ENCODE measurements around the gene ATP8A2.

The ATP8A2 gene

DNA sequence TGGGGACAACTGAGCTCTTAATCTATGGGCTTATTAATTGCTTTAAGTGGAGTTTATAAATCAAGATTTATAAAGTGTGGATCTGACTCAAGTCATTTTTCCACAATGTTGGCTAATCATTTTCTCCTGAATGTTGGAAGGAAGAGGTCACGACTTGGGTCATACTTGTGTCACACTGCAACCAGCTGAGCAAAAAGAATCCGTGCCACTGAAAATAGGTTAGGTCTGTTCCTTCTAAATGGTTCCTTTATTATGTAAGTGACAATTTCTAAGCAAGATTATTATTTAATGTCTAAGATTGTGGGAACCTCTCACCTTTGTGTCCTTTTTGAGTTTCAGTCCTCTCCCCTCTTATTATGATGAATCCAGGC, 501.5 kb downstream of the ATP8A2 start:
- TF ChIP-seq, protein P1, sequence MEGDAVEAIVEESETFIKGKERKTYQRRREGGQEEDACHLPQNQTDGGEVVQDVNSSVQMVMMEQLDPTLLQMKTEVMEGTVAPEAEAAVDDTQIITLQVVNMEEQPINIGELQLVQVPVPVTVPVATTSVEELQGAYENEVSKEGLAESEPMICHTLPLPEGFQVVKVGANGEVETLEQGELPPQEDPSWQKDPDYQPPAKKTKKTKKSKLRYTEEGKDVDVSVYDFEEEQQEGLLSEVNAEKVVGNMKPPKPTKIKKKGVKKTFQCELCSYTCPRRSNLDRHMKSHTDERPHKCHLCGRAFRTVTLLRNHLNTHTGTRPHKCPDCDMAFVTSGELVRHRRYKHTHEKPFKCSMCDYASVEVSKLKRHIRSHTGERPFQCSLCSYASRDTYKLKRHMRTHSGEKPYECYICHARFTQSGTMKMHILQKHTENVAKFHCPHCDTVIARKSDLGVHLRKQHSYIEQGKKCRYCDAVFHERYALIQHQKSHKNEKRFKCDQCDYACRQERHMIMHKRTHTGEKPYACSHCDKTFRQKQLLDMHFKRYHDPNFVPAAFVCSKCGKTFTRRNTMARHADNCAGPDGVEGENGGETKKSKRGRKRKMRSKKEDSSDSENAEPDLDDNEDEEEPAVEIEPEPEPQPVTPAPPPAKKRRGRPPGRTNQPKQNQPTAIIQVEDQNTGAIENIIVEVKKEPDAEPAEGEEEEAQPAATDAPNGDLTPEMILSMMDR (IDR thresholded peaks at IDR 0.05; ENCODE audit: low read depth, low read length) = no peak
- DNase-seq (ENCODE audit: extremely low read depth, low read depth) = no peak

DNA sequence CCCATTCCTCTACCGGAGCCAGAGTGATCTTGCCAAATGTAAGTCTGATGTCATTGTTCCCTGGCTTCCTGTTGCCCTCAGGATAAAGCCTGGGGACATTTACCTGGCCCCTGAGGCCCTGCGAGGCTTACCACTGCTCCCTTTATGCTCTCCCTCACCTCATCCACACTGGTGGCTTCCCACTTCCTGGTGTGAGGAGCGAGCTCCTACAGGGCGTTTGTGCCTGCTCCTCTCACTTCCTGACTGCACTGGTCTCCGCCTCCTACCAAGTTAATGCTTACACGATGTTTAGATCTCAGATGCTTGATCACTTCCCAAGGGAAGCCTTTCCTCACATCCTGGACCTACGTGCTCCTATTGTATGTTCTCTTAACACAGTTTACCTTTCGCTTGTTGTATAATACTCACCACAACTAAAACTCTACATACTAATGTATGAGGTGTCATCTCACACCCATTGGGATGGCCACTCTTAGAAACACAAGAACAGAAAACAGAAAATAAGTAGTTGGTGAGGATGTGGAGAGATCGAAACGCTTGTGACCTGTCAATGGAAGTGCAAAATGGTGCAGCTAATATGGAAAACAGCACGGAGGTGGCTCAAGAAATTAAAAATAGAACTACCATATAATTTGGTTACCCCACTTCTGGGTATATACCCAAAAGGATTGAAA, 502.4 kb downstream of the ATP8A2 start:
- TF ChIP-seq, protein P1 (IDR thresholded peaks at IDR 0.05; ENCODE audit: low read depth, low read length) = no peak
- no peak for DNase-seq (ENCODE audit: extremely low read depth, low read depth)

DNA sequence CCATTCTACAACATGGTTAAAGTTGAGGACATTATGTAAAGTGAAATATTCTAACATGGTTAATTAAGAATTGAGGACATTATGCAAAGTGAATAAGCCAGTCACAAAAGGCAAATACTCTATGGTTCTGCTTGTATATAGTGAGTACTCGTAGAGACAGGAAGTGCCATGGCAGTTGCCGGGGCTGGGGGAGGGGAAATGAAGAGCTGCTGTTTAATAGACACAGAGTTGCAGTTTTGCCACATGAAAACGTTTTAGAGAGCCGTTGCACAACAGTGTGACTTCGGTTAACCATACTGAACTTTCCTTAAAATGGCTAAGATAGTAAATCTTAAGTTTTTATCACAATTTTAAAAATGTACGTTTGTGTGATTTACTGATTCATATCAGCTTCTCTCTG, 503.1 kb downstream of the ATP8A2 start:
- TF ChIP-seq, protein P1 (IDR thresholded peaks at IDR 0.05; ENCODE audit: low read depth, low read length) = no peak
- DNase-seq (ENCODE audit: extremely low read depth, low read depth) = no peak

DNA sequence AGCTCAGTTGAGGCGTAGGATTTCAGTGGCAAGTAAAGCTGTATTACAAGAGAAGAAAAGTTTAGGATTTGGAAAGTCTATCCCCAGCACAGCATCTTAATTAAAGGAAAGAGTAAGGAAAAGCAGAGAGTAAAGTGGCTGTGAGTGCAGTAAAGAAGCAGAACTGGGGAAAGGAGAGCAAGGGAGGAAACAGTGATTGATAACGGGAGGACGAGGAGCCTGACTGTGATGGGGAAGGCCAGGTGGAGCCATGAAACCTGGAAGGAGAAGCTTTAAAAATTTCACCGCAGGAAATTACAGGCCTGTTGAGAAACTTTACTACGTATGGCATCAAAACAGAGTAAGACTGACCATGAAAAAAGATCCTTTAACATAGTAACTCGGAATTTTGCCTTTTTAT, 504.5 kb downstream of the ATP8A2 start:
- no peak for DNase-seq (ENCODE audit: extremely low read depth, low read depth)
- TF ChIP-seq, protein P1 (IDR thresholded peaks at IDR 0.05; ENCODE audit: low read depth, low read length) = no peak

DNA sequence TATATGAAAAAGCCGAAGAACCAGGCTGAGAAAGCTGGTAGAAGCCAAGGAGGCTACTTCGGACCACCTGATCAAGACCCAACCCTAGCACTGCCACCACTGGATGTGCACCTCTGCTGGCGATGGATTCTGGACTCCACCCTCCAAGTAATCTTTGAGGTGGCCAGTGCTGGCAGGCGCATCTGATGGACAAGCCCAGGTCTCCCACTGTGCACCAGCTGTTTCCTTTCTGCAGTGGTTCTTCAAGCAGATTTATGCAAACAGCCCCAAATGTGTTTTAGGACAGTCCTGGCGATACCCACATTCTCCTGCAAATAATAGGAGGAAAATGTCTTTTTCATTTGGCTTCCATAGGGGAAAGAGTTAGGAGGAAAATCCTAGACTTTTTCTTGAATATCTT, 507.7 kb downstream of the ATP8A2 start:
- TF ChIP-seq, protein P1 (IDR thresholded peaks at IDR 0.05; ENCODE audit: low read depth, low read length) = no peak

DNA sequence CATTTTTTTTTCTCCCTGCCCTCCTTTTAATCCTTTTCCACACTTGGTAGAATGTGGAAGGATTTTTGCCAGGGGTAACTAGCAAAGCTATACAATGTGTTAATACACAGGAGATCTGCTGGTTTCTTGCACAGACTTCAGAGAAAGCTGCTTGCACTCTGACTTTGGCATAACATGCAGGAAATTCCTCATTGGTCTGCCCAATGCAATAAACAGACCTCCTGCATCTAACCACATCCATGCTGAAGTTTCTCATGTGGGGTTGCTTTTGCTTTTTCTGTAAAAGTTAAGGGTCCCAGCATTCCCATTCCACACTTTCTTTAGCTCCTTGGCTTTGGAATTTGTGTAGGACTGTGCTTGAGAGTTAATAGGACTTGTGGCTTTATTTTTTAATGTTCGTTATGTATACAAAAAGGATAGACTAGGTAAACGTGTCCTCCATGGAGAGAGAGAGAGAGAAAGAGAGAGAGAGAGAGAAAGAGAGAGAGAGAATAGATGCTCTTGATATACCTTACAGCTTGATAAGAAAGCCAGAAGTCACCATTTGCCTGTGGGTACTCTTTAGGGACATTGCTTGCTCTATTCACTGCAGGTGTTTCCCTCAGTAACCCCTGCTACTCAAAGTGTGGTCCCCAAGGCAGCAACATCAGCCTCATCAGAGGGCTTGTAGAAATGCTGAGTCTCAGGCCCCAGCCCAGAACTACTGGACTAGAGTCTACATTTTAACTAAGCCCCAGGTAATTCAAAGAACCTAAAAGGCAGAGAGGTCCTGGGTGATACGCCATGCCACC, 509.6 kb downstream of the ATP8A2 start:
- DNase-seq (ENCODE audit: extremely low read depth, low read depth) = no peak
- TF ChIP-seq, protein P1 (IDR thresholded peaks at IDR 0.05; ENCODE audit: low read depth, low read length) = no peak

More for the DNA sequence above, 507.7 kb downstream of the ATP8A2 start:
- no peak for DNase-seq (ENCODE audit: extremely low read depth, low read depth)

DNA sequence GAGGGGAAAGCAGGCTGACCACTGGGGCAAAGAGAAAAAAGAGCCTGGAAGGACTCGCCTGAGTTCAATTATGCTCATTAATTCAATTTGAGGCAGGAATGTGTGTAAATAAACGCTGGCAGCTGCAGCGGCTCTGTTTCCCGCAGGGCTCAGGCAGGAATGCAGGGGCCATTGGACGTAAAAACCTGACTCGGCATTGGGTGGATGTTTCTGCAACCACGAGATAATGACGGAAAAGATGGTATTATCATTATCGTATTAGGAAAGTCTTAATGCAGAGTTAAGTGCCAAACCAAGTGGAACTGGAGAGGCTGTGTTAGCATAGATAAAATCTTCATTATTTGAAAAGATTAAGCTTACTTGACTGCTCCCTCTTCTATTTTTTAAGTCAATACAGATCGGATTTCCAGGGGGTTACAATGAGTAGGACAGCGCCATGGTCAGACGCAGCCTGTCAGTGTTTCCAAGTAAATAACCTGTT, 510.2 kb downstream of the ATP8A2 start:
- DNase-seq (ENCODE audit: extremely low read depth, low read depth) = no peak
- TF ChIP-seq, protein P1 (IDR thresholded peaks at IDR 0.05; ENCODE audit: low read depth, low read length) = no peak
